GM23338 (cell line): Measurements from ENCODE around the gene ISCU.

Experiments
- CREB1 ChIP-seq: fragments of 250-450 bp; sonication (Bioruptor Pico); IDR thresholded peaks from 2 replicates; pipeline ENCODE4 v1.5.0; 2020; ENCODE audit warnings: low read depth, mild to moderate bottlenecking, moderate library complexity
- CTCF ChIP-seq, 2 experiments: fragments of 200-600 bp in 1 of 2; sonication (generic) in 1 of 2; conservative IDR thresholded peaks; 2 replicates each; pipeline versions ENCODE4 v1.5.1 to v1.6.1; 2016 to 2017; ENCODE audit warnings: antibody characterized with exemption in 2 of 2, low read depth in 2 of 2, mild to moderate bottlenecking in 2 of 2, moderate library complexity in 1 of 2
- ETS1 ChIP-seq: IDR thresholded peaks from 2 replicates; pipeline ENCODE4 v1.6.1; 2016; ENCODE audit warnings: antibody characterized with exemption
- EZH2 ChIP-seq: fragments of 200-600 bp; sonication (generic); IDR thresholded peaks from one replicate; pipeline ENCODE4 v1.8.0; 2017; ENCODE audit warnings: antibody characterized with exemption, mild to moderate bottlenecking, low read depth; ENCODE audit not compliant: unreplicated experiment
- EZH2phosphoT487 ChIP-seq: fragments of 200-600 bp; sonication (generic); IDR thresholded peaks from one replicate; pipeline ENCODE4 v1.8.1; 2018; ENCODE audit warnings: antibody characterized with exemption; ENCODE audit not compliant: unreplicated experiment
- POLR2AphosphoS5 ChIP-seq: IDR thresholded peaks from 2 replicates; pipeline ENCODE4 v1.6.1; 2016; ENCODE audit warnings: antibody characterized with exemption, low read depth
- REST ChIP-seq: IDR thresholded peaks from one replicate; pipeline ENCODE4 v1.6.1; 2018; ENCODE audit warnings: antibody characterized with exemption; ENCODE audit not compliant: unreplicated experiment

DNA sequence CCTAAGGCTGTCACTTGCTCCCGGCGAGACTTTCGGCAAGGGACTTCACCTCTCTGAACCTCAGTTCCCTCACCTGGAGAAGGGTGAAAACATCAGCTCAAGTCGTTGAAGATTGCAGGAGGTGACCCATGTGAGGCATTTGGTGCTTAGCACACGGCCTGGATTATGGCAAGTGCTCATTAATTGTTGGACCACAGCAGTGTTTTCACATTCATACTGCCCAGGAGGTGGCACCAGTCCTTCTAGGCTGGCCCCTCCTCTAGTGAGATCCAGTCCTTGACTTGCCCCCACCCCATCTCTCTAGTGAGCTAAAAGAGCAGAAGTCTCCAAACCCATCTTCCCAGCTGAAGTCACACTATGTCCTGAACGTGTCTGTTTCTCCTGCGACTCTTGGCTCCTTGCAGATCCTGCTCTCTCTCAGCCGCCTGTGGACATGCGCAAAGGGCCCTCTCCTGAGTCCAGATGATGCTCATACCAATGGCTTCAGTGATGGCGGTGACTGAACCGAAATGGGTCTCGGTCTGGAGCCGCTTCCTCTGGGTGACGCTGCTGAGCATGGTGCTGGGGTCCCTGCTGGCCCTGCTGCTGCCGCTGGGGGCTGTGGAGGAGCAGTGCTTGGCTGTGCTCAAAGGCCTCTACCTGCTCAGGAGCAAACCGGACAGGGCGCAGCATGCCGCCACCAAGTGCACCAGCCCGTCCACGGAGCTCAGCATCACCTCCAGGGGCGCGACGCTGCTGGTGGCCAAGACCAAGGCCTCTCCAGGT is 45.7 kb upstream of the ISCU start:
- TF ChIP-seq POLR2AphosphoS5, result no peak
- peak; percentile 21 to 33; a peak in 3 of 4 replicates for TF ChIP-seq CTCF (conservative IDR thresholded peaks at IDR 0.05; ENCODE audit: low read depth in 2 of 2)
- TF ChIP-seq EZH2, result no peak
- TF ChIP-seq EZH2phosphoT487, result no peak
- no peak for TF ChIP-seq REST
- no peak for TF ChIP-seq ETS1
- TF ChIP-seq CREB1 (CRISPR knock-in tag), result no peak
